T-cell (primary cell): ENCODE results near the gene HS3ST3B1. TPM values are rescaled to one million over a fixed set of nuclear protein-coding genes. Genes with fewer than 3 reads are reported as not detected.

Source experiments
- ATAC-seq, 4 experiments: fragments of 200-7000 bp in 3 of 4; fragments of 150-1000 bp in 1 of 4; cut with Tn5 transposase; replicated peaks in 1 of 4; 1 replicate in 3 of 4; 2 replicates in 1 of 4; pipeline ENCODE4 v1.10.0; 2021; ENCODE audit warnings: moderate library complexity in 3 of 4, mild to moderate bottlenecking in 2 of 4, moderate number of reproducible peaks in 1 of 4
- CTCF ChIA-PET, 2 donors: fragments of 300-600 bp; sonication (Branson Sonifier 250); formaldehyde crosslinking; loops; one replicate each; lab custom pipeline; 2022; ENCODE audit warnings: antibody characterized with exemption in 2 of 2; lab: Charles Lee
- POLR2A ChIA-PET, 2 donors: fragments of 300-600 bp; sonication (Branson Sonifier 250); formaldehyde crosslinking; loops; one replicate each; lab custom pipeline; 2022; ENCODE audit warnings: antibody characterized with exemption in 2 of 2; lab: Charles Lee
- DNase-seq, 35 experiments: peaks; one replicate each; pipeline versions ENCODE4 v3.0.0 to v3.0.0-alpha.2; 2013 to 2023
- H3K27ac ChIP-seq: one replicate; pipeline ENCODE4 v1.5.1; 2013; ENCODE audit warnings: low read length
- H3K27me3 ChIP-seq, 2 experiments: replicated peaks in 1 of 2; 1 replicate in 1 of 2; 2 replicates in 1 of 2; pipeline versions ENCODE4 v1.6.1 to v1.7.0; 2013; ENCODE audit warnings: low read length in 1 of 2, mixed read lengths in 1 of 2; ENCODE audit not compliant: control insufficient read depth in 2 of 2, insufficient read depth in 2 of 2; ENCODE audit errors: extremely low read depth in 1 of 2
- H3K36me3 ChIP-seq, 2 donors: 1 replicate in 1 of 2; 2 replicates in 1 of 2; pipeline versions ENCODE4 v1.6.1 to v1.7.0; 2013; ENCODE audit warnings: low read length in 1 of 2; ENCODE audit not compliant: control insufficient read depth in 2 of 2, insufficient read depth in 1 of 2; ENCODE audit errors: extremely low read depth in 1 of 2
- H3K4me1 ChIP-seq, 2 experiments: 1 replicate in 1 of 2; 2 replicates in 1 of 2; pipeline versions ENCODE4 v1.6.1 to v1.7.0; 2013; ENCODE audit warnings: low read length in 2 of 2, mixed read lengths in 1 of 2; ENCODE audit not compliant: insufficient read depth in 2 of 2, control insufficient read depth in 1 of 2; ENCODE audit errors: extremely low read depth in 1 of 2
- H3K4me3 ChIP-seq, 2 donors: 1 replicate in 1 of 2; 2 replicates in 1 of 2; pipeline versions ENCODE4 v1.5.1 to v1.7.0; 2013; ENCODE audit warnings: mild to moderate bottlenecking in 2 of 2, low read length in 1 of 2, moderate library complexity in 1 of 2; ENCODE audit not compliant: control insufficient read depth in 1 of 2; ENCODE audit errors: extremely low read depth in 1 of 2
- H3K9me3 ChIP-seq: 2 replicates; pipeline ENCODE4 v1.7.0; 2013
- H3K27ac Mint-ChIP-seq, 2 donors: one replicate each; pipeline ENCODE4 v1.8.0; 2020 to 2021; ENCODE audit warnings: mild to moderate bottlenecking in 2 of 2, mixed read lengths in 2 of 2
- H3K27me3 Mint-ChIP-seq, 2 donors: one replicate each; pipeline ENCODE4 v1.8.0; 2021 to 2022; ENCODE audit warnings: mixed read lengths in 2 of 2
- H3K36me3 Mint-ChIP-seq: one replicate; pipeline ENCODE4 v1.8.0; 2021; ENCODE audit warnings: mixed read lengths
- H3K4me1 Mint-ChIP-seq, 3 donors: one replicate each; pipeline ENCODE4 v1.8.0; 2020 to 2022; ENCODE audit warnings: mixed read lengths in 3 of 3, mild to moderate bottlenecking in 1 of 3
- H3K4me3 Mint-ChIP-seq, 3 donors: one replicate each; pipeline ENCODE4 v1.8.0; 2020 to 2022; ENCODE audit warnings: mild to moderate bottlenecking in 3 of 3, mixed read lengths in 3 of 3, moderate library complexity in 3 of 3
- H3K9me3 Mint-ChIP-seq, 3 donors: one replicate each; pipeline ENCODE4 v1.8.0; 2020 to 2022; ENCODE audit warnings: mixed read lengths in 3 of 3
- WGBS: methylation state at CpG from one replicate; pipeline ENCODE4 v1.1.5; 2013; ENCODE audit warnings: missing lambda C conversion rate; ENCODE audit not compliant: insufficient coverage; 5-methylcytosine and 5-hydroxymethylcytosine counted together
- total RNA-seq, 35 experiments: library from RNA in 6 of 35; stranded (reverse) in 6 of 35; fragments of 120-200 nt in 1 of 35; gene quantifications; one replicate each; pipeline versions ENCODE4 v1.2.1 to v1.2.4 and lab custom pipeline; 2013 to 2026

HS3ST3B1 gene
- total RNA-seq, 5 donors from 2014 or later (not counting 1 experiment from before 2014, with no cell fraction given): 12.9 to 35.1 (median 25.1) TPM

DNA sequence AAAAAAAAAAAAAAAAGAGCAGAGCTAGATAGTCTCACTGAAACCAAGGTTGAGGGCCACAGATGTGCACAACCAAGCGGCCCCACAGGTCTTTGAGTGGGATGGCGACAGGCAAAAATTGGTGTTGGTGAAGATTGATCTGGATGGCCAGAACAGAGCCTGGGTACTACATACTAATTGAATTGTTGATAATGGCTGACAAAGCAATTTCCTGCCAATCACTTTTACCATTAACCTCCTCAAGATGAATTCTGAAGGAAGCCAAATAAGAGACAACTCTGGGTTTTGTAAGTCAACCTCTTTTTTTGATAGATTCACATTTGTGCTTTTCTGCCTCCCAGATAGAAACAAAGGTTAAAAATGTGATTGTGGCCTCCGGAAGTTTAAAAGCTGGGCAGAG, 19.4 kb upstream of the HS3ST3B1 start:
- no peaks in the 10 kb centered on the region for H3K4me1 Mint-ChIP-seq
- no peak overlapping the region for H3K4me3 Mint-ChIP-seq
- H3K27ac Mint-ChIP-seq: no peak overlapping the region
- Histone ChIP-seq H3K4me1 (no peaks in the 10 kb centered on the region), H3K4me3 (no peak overlapping the region), H3K27me3 (peaks cover 0 to 9% of the 10 kb centered on the region in 2 experiments), H3K36me3 (no peaks in the 10 kb centered on the region), H3K9me3 (no peaks in the 10 kb centered on the region), H3K27ac (no peak overlapping the region)
- H3K9me3 Mint-ChIP-seq: no peaks in the 10 kb centered on the region
- POLR2A ChIA-PET: no interaction called here
- ATAC-seq (no peak), DNase-seq (no peak)
- CTCF ChIA-PET: interaction anchor here in 1 of 2 donors (0.8 kb wide), 1 partner anchor 24 kb away, joined by 3 read pairs; no protein-coding TSS in a partner anchor
- H3K27me3 Mint-ChIP-seq: peaks cover 27 to 30% of the 10 kb centered on the region in 2 donors
- no peaks in the 10 kb centered on the region for H3K36me3 Mint-ChIP-seq
- WGBS: 100% methylated on average over 1 of the region's 3 CpGs

- Mint-ChIP-seq H3K9me3 (no peaks in the 10 kb centered on the region), H3K36me3 (no peaks in the 10 kb centered on the region), H3K4me1 (no peaks in the 10 kb centered on the region), H3K27me3 (peaks cover 21 to 28% of the 10 kb centered on the region in 2 donors), H3K4me3 (no peak overlapping the region), H3K27ac (no peak overlapping the region)
- ATAC-seq (no peak), DNase-seq (no peak)
- H3K27ac ChIP-seq: no peak overlapping the region
- H3K36me3 ChIP-seq: no peaks in the 10 kb centered on the region
- 100% methylated on average over 1 of the region's 2 CpGs for WGBS
- no peaks in the 10 kb centered on the region for H3K4me1 ChIP-seq
- H3K4me3 ChIP-seq: no peak overlapping the region
- POLR2A ChIA-PET: no interaction called here
- CTCF ChIA-PET: interaction anchor here in 1 of 2 donors (0.6 kb wide), 2 partner anchors 15 to 203 kb away, joined by 3 to 4 read pairs; no protein-coding TSS in a partner anchor
- H3K9me3 ChIP-seq: no peaks in the 10 kb centered on the region
- H3K27me3 ChIP-seq: peaks cover 0 to 9% of the 10 kb centered on the region in 2 experiments
Observed at GRCh38 chr17:14282726-14283125, 18.2 kb upstream of the HS3ST3B1 start.

DNA sequence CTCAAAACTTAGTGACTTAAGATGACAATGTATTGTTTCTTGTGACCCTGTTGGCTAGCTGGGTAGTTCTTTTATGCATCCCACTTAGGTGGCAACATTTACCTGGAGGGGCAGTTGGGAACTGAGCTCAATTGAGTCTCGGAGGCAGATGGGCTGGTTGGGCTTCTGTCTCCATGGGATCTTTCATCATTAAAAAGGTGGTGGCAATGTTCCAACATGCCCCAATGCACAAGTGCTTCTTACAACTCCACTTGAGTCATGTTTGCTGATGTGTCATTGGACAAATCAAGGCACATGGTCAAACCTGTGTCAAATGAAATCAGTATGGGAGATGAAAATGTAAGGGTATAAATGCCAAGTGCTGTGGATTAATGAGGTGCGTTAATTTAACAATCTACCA, 11.7 kb upstream of the HS3ST3B1 start:
- 100% methylated on average over 1 of the region's 2 CpGs for WGBS
- no peaks in the 10 kb centered on the region for H3K36me3 ChIP-seq
- ATAC-seq (no peak), DNase-seq (no peak)
- ChIA-PET POLR2A (interaction anchor here in 1 of 2 donors (0.6 kb wide), 1 partner anchor 10 kb away, joined by 11 read pairs; no protein-coding TSS in a partner anchor), CTCF (no interaction called here)
- no peaks in the 10 kb centered on the region for H3K9me3 Mint-ChIP-seq
- H3K27ac Mint-ChIP-seq: no peak overlapping the region
- H3K4me3 ChIP-seq: no peak overlapping the region
- H3K4me1 ChIP-seq: no peaks in the 10 kb centered on the region
- H3K27me3 ChIP-seq: peaks cover 0 to 10% of the 10 kb centered on the region in 2 experiments
- no peak overlapping the region for H3K4me3 Mint-ChIP-seq
- no peak overlapping the region for H3K27ac ChIP-seq
- H3K4me1 Mint-ChIP-seq: no peaks in the 10 kb centered on the region
- peaks cover 35 to 36% of the 10 kb centered on the region in 2 donors for H3K27me3 Mint-ChIP-seq
- no peaks in the 10 kb centered on the region for H3K9me3 ChIP-seq
- no peaks in the 10 kb centered on the region for H3K36me3 Mint-ChIP-seq

GRCh38 chr17:14294876-14295275, 6.0 kb upstream of the HS3ST3B1 start:
- H3K27ac Mint-ChIP-seq: no peak overlapping the region
- POLR2A ChIA-PET: interaction anchor here (0.6 kb wide), 2 partner anchors 203 to 230 kb away, joined by 3 to 10 read pairs; no protein-coding TSS in a partner anchor

GRCh38 chr17:14295676-14296075, 5.2 kb upstream of the HS3ST3B1 start:
- ChIA-PET CTCF (interaction anchor here (0.7 to 1.2 kb wide), 2 partner anchors 230 to 490 kb away, joined by 4 to 5 read pairs; no protein-coding TSS in a partner anchor), POLR2A (no interaction called here)
- Histone ChIP-seq H3K36me3 (no peaks in the 10 kb centered on the region), H3K4me1 (peaks cover 10 to 40% of the 10 kb centered on the region in 2 experiments), H3K27me3 (peaks cover 9 to 53% of the 10 kb centered on the region in 2 experiments), H3K27ac (no peak overlapping the region), H3K4me3 (no peak overlapping the region), H3K9me3 (no peaks in the 10 kb centered on the region)
- WGBS: 85% methylated on average over 7 of the region's 9 CpGs
- no peaks in the 10 kb centered on the region for H3K9me3 Mint-ChIP-seq
- peak overlapping the region in 1 of 3 donors; percentile 67 for H3K4me3 Mint-ChIP-seq
- ATAC-seq: no peak
- no peak for DNase-seq
- peaks cover 44 to 51% (median 48%) of the 10 kb centered on the region in 3 donors for H3K4me1 Mint-ChIP-seq
- no peaks in the 10 kb centered on the region for H3K36me3 Mint-ChIP-seq
- H3K27me3 Mint-ChIP-seq: peaks cover 51 to 71% of the 10 kb centered on the region in 2 donors
- no peak overlapping the region for H3K27ac Mint-ChIP-seq

More at GRCh38 chr17:14294876-14295275, 6.0 kb upstream of the HS3ST3B1 start:
- ATAC-seq: no peak
- DNase-seq: no peak
- Histone ChIP-seq H3K27me3 (peaks cover 9 to 53% of the 10 kb centered on the region in 2 experiments), H3K27ac (no peak overlapping the region), H3K9me3 (no peaks in the 10 kb centered on the region), H3K4me3 (no peak overlapping the region), H3K4me1 (peaks cover 10 to 35% of the 10 kb centered on the region in 2 experiments), H3K36me3 (no peaks in the 10 kb centered on the region)
- peaks cover 36 to 43% (median 40%) of the 10 kb centered on the region in 3 donors for H3K4me1 Mint-ChIP-seq
- peaks cover 55 to 68% of the 10 kb centered on the region in 2 donors for H3K27me3 Mint-ChIP-seq
- 66% methylated on average over 16 of the region's 20 CpGs for WGBS
- H3K9me3 Mint-ChIP-seq: no peaks in the 10 kb centered on the region
- CTCF ChIA-PET: interaction anchor here (0.6 to 1.2 kb wide), 7 partner anchors 44 to 632 kb away, joined by 3 to 8 read pairs (median 4); no protein-coding TSS in a partner anchor
- no peak overlapping the region for H3K4me3 Mint-ChIP-seq
- no peaks in the 10 kb centered on the region for H3K36me3 Mint-ChIP-seq

DNA sequence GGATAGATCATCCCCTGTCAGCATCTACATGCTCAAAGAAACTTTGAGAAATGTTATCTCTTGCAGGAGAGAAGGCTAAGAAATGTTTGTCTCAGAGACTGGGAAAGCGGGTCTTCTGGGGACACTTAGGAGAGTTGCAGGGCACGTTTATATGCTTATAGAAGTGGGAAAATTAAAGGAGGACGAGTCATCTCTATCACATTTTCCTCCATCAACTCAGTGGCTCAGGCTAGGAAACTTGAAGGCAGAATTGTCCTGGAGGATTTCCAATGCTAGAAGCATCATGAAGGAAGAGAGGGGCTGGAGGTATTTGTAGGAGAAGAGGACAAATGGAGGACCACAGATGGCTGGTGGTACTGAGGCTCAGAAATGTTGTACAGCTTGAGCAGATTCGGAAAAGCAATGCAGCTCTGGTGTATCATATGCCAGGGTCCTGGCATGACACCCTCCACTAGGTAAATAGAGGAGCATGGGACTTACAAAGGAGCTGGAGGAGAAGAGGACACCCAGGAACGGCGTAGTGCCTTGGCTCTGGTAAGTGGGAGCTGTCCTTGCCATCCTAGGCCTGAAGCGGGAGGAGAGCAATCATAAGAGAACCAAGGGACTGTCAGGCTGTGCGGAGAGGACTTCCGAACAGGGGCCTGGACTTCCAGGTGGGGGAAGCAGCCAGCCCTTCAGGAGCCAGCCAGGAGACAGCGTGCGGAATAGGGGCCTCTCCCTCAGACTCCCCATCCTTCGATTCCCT, 4.5 kb upstream of the HS3ST3B1 start:
- H3K27ac Mint-ChIP-seq: peak overlapping the region in 1 of 2 donors; percentile 5
- ATAC-seq (no peak), DNase-seq (no peak)
- peaks cover 9 to 53% of the 10 kb centered on the region in 2 experiments for H3K27me3 ChIP-seq
- H3K36me3 ChIP-seq: no peaks in the 10 kb centered on the region
- no peaks in the 10 kb centered on the region for H3K9me3 Mint-ChIP-seq
- no peaks in the 10 kb centered on the region for H3K36me3 Mint-ChIP-seq
- ChIA-PET CTCF (interaction anchor here in 1 of 2 donors (1.2 kb wide), 1 partner anchor 231 kb away, joined by 4 read pairs; no protein-coding TSS in a partner anchor), POLR2A (no interaction called here)
- peaks cover 49 to 69% of the 10 kb centered on the region in 2 donors for H3K27me3 Mint-ChIP-seq
- peaks cover 10 to 40% of the 10 kb centered on the region in 2 experiments for H3K4me1 ChIP-seq
- no peak overlapping the region for H3K4me3 ChIP-seq
- H3K4me1 Mint-ChIP-seq: peaks cover 45 to 52% (median 48%) of the 10 kb centered on the region in 3 donors
- 96% methylated on average over 8 of the region's 12 CpGs for WGBS
- peak overlapping the region; percentile 31 to 67 (median 59) for H3K4me3 Mint-ChIP-seq
- no peak overlapping the region for H3K27ac ChIP-seq
- H3K9me3 ChIP-seq: no peaks in the 10 kb centered on the region
